ENCODE results near the gene ZNF169. TPM values are rescaled to one million over a fixed set of nuclear protein-coding genes. Genes with fewer than 3 reads are reported as not detected.
A peak's percentile ranks its signal among the peaks of the same experiment; 100 is the strongest.
"Not testable (repeated sequence)": the region's sequence is repeated elsewhere in the genome, so short reads cannot be mapped to it uniquely, and the experiment has no call there.

ZNF169 gene
- total and polyA plus RNA-seq, 2 donors (not counting 3 experiments of a cell fraction or from before 2014, with no cell fraction given), result 5.4 to 7.7 TPM

DNA sequence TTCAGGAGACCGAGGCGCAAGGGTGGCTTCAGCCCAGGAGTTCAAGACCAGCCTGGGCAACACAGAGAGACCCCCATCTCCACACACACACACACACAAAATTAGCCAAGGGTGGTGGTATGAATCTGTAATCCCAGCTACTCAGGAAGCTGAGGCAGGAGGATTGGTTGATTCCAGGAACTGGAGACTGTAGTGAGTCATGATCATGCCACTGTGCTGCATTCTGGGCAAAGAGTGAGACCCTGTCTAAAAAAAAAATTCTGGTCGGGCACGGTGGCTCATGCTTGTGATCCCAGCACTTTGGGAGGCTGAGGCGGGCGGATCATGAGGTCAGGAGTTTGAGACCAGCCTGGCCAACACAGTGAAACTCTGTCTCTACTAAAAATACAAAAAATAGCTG is 80.6 kb downstream of the ZNF169 start:
- peak; percentile 69 for FAIRE-seq
- H3K9me1 ChIP-seq (replicated peaks; ENCODE audit: control insufficient read depth, extremely low read depth, insufficient read depth, low read length); H3K4me1 ChIP-seq (ENCODE audit: control insufficient read depth, extremely low read depth, insufficient read depth, low read length); H3K27ac ChIP-seq (ENCODE audit: insufficient read depth, low read depth, low read length); H3K4me3 ChIP-seq (replicated peaks in 1 of 3; ENCODE audit: insufficient read depth in 1 of 3, low read depth in 1 of 3, low read length in 3 of 3); H3K79me2 ChIP-seq (ENCODE audit: control insufficient read depth, insufficient read depth, low read length); POLR2A ChIA-PET; BruUV-seq (replicated peaks); CTCF ChIA-PET; H3K36me3 ChIP-seq (ENCODE audit: control insufficient read depth in 2 of 2, extremely low read depth in 1 of 2, insufficient read depth in 2 of 2, low read length in 2 of 2); H2AFZ ChIP-seq (ENCODE audit: low read depth, low read length); intact Hi-C loops (cut with micrococcal nuclease); H4K20me1 ChIP-seq (replicated peaks; ENCODE audit: control insufficient read depth, extremely low read depth, insufficient read depth, low read length); H3K4me2 ChIP-seq (ENCODE audit: insufficient read depth, low read length); H3K9me3 ChIP-seq (replicated peaks; ENCODE audit: control insufficient read depth, insufficient read depth, low read length); DNase-seq (ENCODE audit: low read depth, low spot score); dilution Hi-C loops (cut with MboI; ENCODE audit: extremely low pct_ligation_motif_present, low sequenced_read_pairs); H3K27me3 ChIP-seq (ENCODE audit: control insufficient read depth in 2 of 2, insufficient read depth in 2 of 2, low read length in 2 of 2); H3K9ac ChIP-seq (replicated peaks; ENCODE audit: extremely low read depth, insufficient read depth, low read length): not testable (repeated sequence)

DNA sequence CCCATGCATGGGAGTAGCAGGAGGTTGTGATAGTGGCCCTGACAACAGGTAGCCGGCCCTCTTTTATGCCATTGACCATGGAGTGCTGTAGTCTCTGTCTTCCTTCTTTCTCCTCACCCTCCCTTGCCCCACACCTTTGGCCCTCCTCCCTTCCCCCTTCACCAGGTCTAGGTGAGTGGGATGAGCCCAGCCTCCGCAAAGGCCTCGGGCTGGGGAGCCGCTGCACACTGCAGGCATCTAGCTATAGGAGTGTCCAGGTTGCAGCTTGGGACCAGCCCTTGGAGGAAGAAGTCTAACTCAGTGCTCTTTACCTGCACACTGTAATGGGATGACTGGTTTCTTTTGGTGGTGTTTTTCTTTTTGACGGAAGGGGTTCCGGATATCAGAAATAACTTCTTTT is 81.7 kb downstream of the ZNF169 start:
- BruUV-seq (replicated peaks); CTCF ChIA-PET; H2AFZ ChIP-seq (ENCODE audit: low read depth, low read length); FAIRE-seq; intact Hi-C loops (cut with micrococcal nuclease); H3K9me1 ChIP-seq (replicated peaks; ENCODE audit: control insufficient read depth, extremely low read depth, insufficient read depth, low read length); H3K27ac ChIP-seq (ENCODE audit: insufficient read depth, low read depth, low read length); H3K4me3 ChIP-seq (replicated peaks in 1 of 3; ENCODE audit: insufficient read depth in 1 of 3, low read depth in 1 of 3, low read length in 3 of 3); H3K4me2 ChIP-seq (ENCODE audit: insufficient read depth, low read length); H3K4me1 ChIP-seq (ENCODE audit: control insufficient read depth, extremely low read depth, insufficient read depth, low read length); H3K27me3 ChIP-seq (ENCODE audit: control insufficient read depth in 2 of 2, insufficient read depth in 2 of 2, low read length in 2 of 2); dilution Hi-C loops (cut with MboI; ENCODE audit: extremely low pct_ligation_motif_present, low sequenced_read_pairs); H3K36me3 ChIP-seq (ENCODE audit: control insufficient read depth in 2 of 2, extremely low read depth in 1 of 2, insufficient read depth in 2 of 2, low read length in 2 of 2); DNase-seq (ENCODE audit: low read depth, low spot score); POLR2A ChIA-PET; H3K79me2 ChIP-seq (ENCODE audit: control insufficient read depth, insufficient read depth, low read length); H3K9me3 ChIP-seq (replicated peaks; ENCODE audit: control insufficient read depth, insufficient read depth, low read length); H3K9ac ChIP-seq (replicated peaks; ENCODE audit: extremely low read depth, insufficient read depth, low read length); H4K20me1 ChIP-seq (replicated peaks; ENCODE audit: control insufficient read depth, extremely low read depth, insufficient read depth, low read length): not testable (repeated sequence)

DNA sequence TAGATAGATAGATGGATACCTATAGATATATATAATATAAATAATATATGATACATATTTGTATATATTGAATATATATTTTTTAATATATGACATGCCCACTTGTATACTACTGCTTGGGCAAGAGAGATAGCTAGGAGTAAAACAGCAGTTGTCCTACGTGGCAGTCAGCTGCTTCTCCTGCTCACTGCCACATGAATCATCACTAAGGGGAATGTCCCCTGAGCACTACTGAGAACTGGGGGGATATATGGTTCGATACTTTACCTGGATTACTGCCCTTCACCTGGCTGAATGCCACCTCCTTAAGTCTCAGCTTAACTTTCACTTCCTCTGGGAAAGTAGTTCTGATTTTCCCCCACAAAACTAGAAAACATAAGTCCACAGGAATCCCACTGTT is 82.6 kb downstream of the ZNF169 start:
- H2AFZ ChIP-seq (ENCODE audit: low read depth, low read length); H3K9ac ChIP-seq (replicated peaks; ENCODE audit: extremely low read depth, insufficient read depth, low read length); BruUV-seq (replicated peaks); H3K9me1 ChIP-seq (replicated peaks; ENCODE audit: control insufficient read depth, extremely low read depth, insufficient read depth, low read length); H3K4me3 ChIP-seq (replicated peaks in 1 of 3; ENCODE audit: insufficient read depth in 1 of 3, low read depth in 1 of 3, low read length in 3 of 3); H3K36me3 ChIP-seq (ENCODE audit: control insufficient read depth in 2 of 2, extremely low read depth in 1 of 2, insufficient read depth in 2 of 2, low read length in 2 of 2); CTCF ChIA-PET; H3K27ac ChIP-seq (ENCODE audit: insufficient read depth, low read depth, low read length); POLR2A ChIA-PET; DNase-seq (ENCODE audit: low read depth, low spot score); dilution Hi-C loops (cut with MboI; ENCODE audit: extremely low pct_ligation_motif_present, low sequenced_read_pairs); H3K9me3 ChIP-seq (replicated peaks; ENCODE audit: control insufficient read depth, insufficient read depth, low read length); intact Hi-C loops (cut with micrococcal nuclease); H3K4me2 ChIP-seq (ENCODE audit: insufficient read depth, low read length); H3K4me1 ChIP-seq (ENCODE audit: control insufficient read depth, extremely low read depth, insufficient read depth, low read length); H3K79me2 ChIP-seq (ENCODE audit: control insufficient read depth, insufficient read depth, low read length); FAIRE-seq; H3K27me3 ChIP-seq (ENCODE audit: control insufficient read depth in 2 of 2, insufficient read depth in 2 of 2, low read length in 2 of 2); H4K20me1 ChIP-seq (replicated peaks; ENCODE audit: control insufficient read depth, extremely low read depth, insufficient read depth, low read length): not testable (repeated sequence)

DNA sequence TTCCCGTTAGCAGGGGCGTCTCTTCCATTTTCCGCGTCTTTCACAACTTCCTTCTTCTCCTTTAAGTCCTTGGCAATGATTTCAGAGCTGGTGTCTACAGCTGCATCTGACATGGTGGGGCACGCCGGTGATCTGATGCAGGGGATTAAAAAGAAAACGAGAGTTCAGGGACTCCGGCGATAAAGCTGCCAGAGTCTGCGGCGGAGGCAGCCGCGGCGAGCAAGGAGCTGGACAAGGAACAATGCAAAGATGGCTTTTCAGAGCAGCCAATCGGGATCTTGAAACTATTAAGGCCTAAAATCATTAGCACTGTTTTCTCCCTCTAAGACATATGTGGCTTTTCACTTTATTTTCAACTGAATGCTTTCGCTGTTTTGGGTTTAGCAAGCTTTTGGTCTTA is 88.4 kb downstream of the ZNF169 start:
- dilution Hi-C loops (cut with MboI; ENCODE audit: extremely low pct_ligation_motif_present, low sequenced_read_pairs); CTCF ChIA-PET; H3K4me3 ChIP-seq (replicated peaks in 1 of 3; ENCODE audit: insufficient read depth in 1 of 3, low read depth in 1 of 3, low read length in 3 of 3); H3K4me2 ChIP-seq (ENCODE audit: insufficient read depth, low read length); H3K27ac ChIP-seq (ENCODE audit: insufficient read depth, low read depth, low read length); BruUV-seq (replicated peaks); H3K79me2 ChIP-seq (ENCODE audit: control insufficient read depth, insufficient read depth, low read length); H3K9ac ChIP-seq (replicated peaks; ENCODE audit: extremely low read depth, insufficient read depth, low read length); H4K20me1 ChIP-seq (replicated peaks; ENCODE audit: control insufficient read depth, extremely low read depth, insufficient read depth, low read length); H3K36me3 ChIP-seq (ENCODE audit: control insufficient read depth in 2 of 2, extremely low read depth in 1 of 2, insufficient read depth in 2 of 2, low read length in 2 of 2); H3K27me3 ChIP-seq (ENCODE audit: control insufficient read depth in 2 of 2, insufficient read depth in 2 of 2, low read length in 2 of 2); H3K9me1 ChIP-seq (replicated peaks; ENCODE audit: control insufficient read depth, extremely low read depth, insufficient read depth, low read length); DNase-seq (ENCODE audit: low read depth, low spot score); POLR2A ChIA-PET; H3K9me3 ChIP-seq (replicated peaks; ENCODE audit: control insufficient read depth, insufficient read depth, low read length); intact Hi-C loops (cut with micrococcal nuclease); H3K4me1 ChIP-seq (ENCODE audit: control insufficient read depth, extremely low read depth, insufficient read depth, low read length); H2AFZ ChIP-seq (ENCODE audit: low read depth, low read length); FAIRE-seq: not testable (repeated sequence)

Data from endothelial cell of umbilical vein (primary cell).